NCI-H748 (cell line): ENCODE results near the gene PCDHGA1.
A peak's percentile ranks its signal among the peaks of the same experiment; 100 is the strongest.

Experiments used
- DNase-seq: peaks from one replicate; lab custom pipeline; 2025; ENCODE audit not compliant: unreplicated experiment; lab: John Stamatoyannopoulos, UW

PCDHGA1 gene

GRCh38 chr5:141527426-141527825, 197.1 kb downstream of the PCDHGA1 start:
- DNase-seq: no peak

GRCh38 chr5:141528291-141528984, 198.1 kb downstream of the PCDHGA1 start:
- DNase-seq: no peak

GRCh38 chr5:141529002-141529401, 198.7 kb downstream of the PCDHGA1 start:
- DNase-seq: no peak

GRCh38 chr5:141529873-141530272, 199.6 kb downstream of the PCDHGA1 start:
- DNase-seq: no peak

- DNase-seq: no peak
Measured at GRCh38 chr5:141532726-141533125, 202.4 kb downstream of the PCDHGA1 start.

- no peak for DNase-seq
Measured at GRCh38 chr5:141533897-141534296, 203.6 kb downstream of the PCDHGA1 start.

- DNase-seq: no peak
Measured at GRCh38 chr5:141534492-141535213, 204.3 kb downstream of the PCDHGA1 start.

- DNase-seq: no peak
Measured at GRCh38 chr5:141543053-141543452, 212.7 kb downstream of the PCDHGA1 start.

- peak; percentile 16 for DNase-seq
Measured at GRCh38 chr5:141547488-141547887, 217.2 kb downstream of the PCDHGA1 start.

- DNase-seq: no peak
Measured at GRCh38 chr5:141547921-141548320, 217.6 kb downstream of the PCDHGA1 start.

GRCh38 chr5:141557681-141558136, 227.4 kb downstream of the PCDHGA1 start:
- DNase-seq: peak; percentile 98

GRCh38 chr5:141558150-141558549, 227.8 kb downstream of the PCDHGA1 start:
- DNase-seq: no peak

- DNase-seq: peak; percentile 23
Measured at GRCh38 chr5:141559461-141559860, 229.1 kb downstream of the PCDHGA1 start.

- peak; percentile 88 for DNase-seq
Measured at GRCh38 chr5:141560151-141560550, 229.8 kb downstream of the PCDHGA1 start.

- peak; percentile 98 for DNase-seq
Measured at GRCh38 chr5:141560725-141561483, 230.6 kb downstream of the PCDHGA1 start.
